Stimulated activated CD4-positive, alpha-beta T cell treated with anti-CD3 and anti-CD28 coated beads, Interleukin-4, amount 100 ng/mL, for 1 hour (primary cell): Measurements from ENCODE around the gene PRR5L.

Experiments used
- DNase-seq: peaks from one replicate; pipeline ENCODE4 v3.0.0-alpha.2; 2020

PRR5L gene

GRCh38 chr11:36328966-36329673, 33.0 kb downstream of the PRR5L start:
- DNase-seq: no peak

DNA sequence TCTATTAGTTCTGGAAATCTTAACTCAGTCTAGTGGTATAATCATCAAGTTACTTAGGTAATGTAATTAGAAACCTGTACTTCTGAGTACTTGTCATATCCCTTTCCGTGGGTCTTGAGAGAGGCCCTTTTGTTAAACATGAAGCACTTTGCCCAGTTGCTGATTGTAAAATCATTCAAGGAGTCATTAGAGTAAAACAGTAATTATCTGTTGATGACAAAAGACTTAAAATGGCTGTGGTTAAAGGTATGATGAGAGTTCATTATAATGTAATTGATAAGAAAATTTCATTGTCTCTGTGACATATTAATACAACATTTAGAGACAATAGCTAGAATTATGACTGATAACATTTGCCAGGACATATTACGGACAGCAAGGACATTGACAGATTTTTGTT, 34.3 kb downstream of the PRR5L start:
- no peak for DNase-seq

DNA sequence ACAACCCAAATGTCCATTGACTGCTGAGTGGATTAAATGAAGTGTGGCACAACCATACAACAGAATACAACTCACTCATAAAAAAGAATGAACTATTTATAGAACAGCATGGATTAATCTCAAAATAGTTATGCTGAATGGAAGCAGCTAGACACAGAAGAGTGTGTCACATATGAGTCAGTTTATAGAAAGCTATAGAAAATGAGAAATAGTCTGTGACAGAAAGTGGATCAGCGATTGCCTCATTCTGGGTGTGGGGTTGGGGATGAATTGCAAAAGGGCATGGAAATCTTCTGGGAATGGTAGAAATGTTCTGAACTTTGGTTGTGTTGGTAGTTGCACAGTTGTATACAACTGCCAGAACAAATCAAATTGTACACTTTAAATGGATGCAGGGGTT, 37.4 kb downstream of the PRR5L start:
- DNase-seq: no peak

- DNase-seq: no peak
These were observed 37.8 kb downstream of the PRR5L start for GRCh38 chr11:36333897-36334296.

DNA sequence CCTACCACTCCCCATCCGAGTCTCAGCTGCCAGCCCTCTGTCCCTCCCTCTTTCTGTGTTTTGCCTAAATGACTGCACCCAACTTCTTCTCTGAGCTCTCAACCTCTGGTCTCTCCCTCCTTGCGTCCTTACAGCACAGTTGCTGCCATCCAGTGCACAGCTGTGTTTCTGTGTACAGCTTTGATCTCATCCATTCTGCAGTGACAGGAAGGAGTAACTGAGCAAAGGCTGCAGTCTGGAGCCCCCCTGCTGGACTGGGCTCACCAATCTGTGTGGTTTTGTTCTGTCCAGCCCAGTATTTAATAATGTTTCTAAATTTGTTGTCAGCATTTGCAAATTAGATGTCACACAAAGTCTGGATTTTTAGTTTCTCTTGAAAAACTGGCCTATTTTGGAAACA, 43.8 kb downstream of the PRR5L start:
- no peak for DNase-seq

DNA sequence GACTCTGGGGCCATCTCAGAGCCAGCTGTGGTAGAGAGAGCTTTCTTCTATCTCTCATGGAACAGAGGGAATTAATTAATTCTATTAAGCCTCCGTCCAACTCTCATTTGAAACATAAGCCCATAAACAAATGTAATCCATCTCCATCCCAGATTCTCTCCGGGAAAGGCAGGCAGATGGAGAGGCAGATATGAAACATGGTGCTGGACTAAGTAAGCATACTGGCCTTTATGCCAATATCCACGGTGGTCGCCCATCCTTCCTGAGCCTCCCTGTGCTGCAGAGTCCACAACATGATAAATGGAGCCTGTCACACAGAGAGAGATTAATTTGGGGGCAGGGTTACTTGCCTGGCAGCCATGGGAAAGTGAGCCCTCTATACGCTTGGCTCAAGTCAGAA, 44.8 kb downstream of the PRR5L start:
- DNase-seq: no peak

DNA sequence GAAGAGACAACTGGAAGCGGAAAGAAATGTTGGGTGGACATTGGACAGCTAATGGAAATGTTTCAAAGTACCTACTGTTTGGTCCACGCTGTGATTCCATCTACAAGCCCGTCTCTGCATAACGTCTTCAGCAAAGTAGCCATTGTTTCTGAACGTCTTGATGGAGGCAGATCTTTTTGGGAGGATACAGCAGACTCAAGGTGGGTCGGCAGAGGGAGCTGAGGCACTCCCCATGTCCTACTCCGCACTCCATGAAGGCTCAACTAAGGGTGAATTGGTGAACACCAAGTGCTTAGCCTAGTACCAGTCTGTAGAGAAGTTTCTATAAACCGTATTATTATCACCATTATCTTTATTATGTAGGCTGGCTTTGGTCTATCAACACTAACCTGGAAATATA, 45.8 kb downstream of the PRR5L start:
- DNase-seq: no peak

GRCh38 chr11:36342327-36342726, 46.2 kb downstream of the PRR5L start:
- no peak for DNase-seq

- no peak for DNase-seq
These were observed 47.3 kb downstream of the PRR5L start for GRCh38 chr11:36343436-36343835.

DNA sequence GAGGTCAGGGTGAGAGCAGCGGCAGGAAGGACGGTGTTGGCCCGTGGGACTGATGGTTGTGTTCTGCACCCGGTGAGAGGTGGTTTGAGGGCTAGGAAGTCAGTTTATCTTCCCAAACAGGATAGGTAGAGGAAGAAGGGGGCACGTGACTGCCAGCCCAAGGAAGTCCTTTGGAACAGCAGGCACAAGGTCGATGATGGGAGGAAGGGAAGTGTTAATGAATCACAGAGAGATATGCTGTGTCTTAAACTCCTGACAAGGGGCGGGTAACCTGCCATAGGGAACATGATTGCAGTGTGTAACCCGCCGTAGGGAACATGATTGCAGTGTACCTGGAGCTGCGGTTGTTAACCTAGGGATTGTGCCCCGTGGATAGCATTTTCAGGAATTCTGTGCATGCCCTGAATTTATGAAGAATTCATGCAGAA, 49.0 kb downstream of the PRR5L start:
- no peak for DNase-seq

DNA sequence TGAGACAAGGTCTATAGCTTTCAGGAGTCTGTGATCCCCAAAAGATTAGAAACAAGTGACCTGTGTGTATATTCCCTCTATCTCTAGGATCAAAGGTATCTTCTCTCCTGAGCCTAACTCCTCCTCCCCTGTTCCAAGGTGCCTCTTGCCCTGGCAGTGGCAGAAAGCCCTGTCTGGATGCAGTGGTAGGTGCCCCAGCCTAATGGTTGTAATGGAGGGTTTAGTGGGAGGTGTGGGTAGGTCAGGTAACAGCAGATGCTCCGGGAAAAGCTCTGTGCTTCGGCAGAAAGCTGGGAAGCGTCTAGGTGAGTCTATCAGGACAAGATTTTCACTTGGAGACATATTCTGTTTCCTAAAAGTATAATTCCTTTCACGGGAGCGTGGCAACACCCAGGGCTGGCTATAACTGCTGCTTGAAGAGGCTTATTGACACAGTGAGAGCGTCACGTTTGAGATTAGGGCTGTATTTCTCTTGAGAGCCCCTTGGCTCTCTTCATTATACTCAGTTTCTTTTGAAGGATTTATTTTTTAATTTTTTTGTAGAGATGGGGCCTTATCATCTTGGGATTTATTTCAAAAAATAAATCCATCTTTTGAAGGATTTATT, 49.5 kb downstream of the PRR5L start:
- no peak for DNase-seq

DNA sequence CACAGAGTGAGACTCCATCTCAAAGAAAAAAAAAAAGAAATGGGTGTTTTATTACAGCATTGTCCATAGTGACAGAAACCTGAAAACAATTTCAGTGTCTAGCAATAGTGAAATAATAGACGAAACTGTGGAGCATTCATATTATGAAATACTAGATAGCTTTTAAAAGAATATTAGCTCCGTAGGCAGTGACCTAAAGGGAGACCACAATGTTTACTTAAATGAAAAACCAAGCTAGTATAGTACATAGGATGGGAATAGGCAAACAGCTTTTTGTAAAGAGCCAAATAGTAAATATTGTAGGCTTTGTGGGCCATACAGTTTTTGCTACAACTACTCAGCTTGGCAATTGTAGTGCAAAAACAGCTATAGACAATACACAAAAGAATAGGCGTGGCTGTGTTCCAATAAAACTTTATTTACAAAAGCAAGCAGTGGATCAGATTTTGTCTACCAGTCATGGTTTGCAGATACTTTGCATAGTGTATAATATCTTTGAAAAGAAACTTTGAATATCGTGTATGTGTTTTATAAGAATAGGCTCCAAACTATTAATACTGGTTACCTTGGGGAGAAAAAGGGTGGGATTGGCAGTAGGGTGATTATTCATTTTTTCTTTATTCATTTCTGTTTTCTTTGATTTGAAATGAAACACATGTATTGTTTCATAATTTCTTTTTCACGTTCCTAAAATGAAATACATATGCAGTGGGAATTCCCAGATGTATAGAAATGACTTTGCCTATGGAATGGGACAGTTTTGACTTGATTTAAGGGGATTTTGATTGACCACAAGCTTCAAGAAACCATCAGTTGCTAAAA, 50.7 kb downstream of the PRR5L start:
- DNase-seq: no peak

DNA sequence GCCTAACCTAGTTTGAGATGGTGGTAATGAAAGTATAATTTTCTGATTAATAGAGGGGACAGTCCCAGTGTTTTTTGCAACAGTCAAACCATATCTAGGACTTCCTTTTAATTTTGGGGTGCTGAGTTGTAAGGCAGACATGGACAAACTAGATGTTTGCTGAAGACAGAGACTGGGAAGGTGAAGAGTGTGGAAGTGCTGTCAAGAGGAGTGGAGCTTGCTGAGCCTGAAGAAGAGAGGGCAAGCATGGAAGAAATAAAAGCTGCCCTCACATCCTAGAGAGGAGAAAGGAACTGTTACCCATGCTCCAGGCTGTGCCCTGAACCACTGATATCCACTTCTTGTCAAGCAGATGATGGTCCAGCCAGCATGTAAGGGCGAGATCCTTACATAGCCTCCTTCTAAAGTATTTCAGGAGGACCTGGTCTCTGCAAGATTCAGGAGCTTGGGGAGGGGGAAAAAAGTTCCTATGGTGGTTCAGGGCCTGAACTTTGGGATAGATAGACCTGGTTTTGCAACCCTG, 51.4 kb downstream of the PRR5L start:
- DNase-seq: no peak

GRCh38 chr11:36349351-36350136, 53.5 kb downstream of the PRR5L start:
- no peak for DNase-seq

GRCh38 chr11:36350137-36350513, 54.0 kb downstream of the PRR5L start:
- DNase-seq: no peak

- no peak for DNase-seq
These were observed 56.8 kb downstream of the PRR5L start for GRCh38 chr11:36352922-36353321.

DNA sequence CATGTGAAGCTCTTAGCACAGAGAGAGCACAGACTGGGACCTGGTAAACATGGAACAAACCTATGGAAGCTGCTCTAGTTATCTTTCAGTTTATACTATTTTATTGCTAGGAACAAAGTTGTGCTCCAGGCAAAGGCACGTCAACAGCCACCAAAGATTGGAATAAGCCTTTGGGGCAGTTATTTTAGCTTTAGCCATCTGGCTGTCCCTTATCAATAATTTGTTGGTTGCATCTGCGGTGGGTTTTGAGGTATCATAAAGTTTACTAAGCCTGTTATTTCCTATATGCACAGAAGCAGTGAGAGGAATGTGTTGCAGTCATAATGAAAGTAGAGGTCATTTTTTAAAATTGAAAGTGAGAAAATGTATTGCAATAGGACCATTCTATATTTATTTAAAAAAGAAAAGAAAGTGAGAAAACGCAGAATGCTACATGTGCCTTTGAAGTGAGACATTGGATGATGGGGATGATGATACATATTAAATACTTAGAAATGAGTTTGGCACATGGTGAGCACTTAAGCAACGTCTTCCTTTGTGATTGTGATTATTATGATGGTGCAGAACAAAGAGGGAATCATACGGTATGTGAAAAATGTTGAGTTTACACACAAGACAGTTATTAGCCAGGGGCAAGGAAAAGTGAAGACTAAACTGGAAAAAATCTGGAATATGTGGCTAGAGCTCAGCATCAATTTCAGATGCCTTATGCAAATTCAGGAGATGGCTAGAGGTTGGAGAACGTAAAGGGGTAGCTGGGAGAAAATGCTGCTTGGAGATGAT, 58.3 kb downstream of the PRR5L start:
- DNase-seq: no peak

GRCh38 chr11:36356201-36356600, 60.1 kb downstream of the PRR5L start:
- no peak for DNase-seq

DNA sequence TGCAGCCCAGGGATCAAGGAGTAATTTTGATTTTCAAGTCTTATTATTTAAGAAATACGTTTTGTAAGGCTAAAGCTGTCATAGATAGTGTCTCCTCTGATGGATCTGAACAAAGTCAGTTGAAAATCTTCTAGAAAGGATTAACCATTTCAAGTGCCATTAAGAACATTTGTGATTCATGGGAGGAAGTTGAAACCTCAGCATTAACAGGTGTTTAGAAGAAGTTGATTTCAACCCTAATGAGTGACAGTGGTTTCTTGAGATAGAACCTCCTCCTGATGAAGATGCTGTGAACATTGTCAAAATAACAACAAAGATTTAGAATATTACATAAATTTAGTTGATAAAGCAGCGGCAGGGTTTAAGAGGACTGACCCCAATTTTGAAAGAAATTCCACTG, 61.7 kb downstream of the PRR5L start:
- no peak for DNase-seq

GRCh38 chr11:36358436-36358835, 62.3 kb downstream of the PRR5L start:
- no peak for DNase-seq

DNA sequence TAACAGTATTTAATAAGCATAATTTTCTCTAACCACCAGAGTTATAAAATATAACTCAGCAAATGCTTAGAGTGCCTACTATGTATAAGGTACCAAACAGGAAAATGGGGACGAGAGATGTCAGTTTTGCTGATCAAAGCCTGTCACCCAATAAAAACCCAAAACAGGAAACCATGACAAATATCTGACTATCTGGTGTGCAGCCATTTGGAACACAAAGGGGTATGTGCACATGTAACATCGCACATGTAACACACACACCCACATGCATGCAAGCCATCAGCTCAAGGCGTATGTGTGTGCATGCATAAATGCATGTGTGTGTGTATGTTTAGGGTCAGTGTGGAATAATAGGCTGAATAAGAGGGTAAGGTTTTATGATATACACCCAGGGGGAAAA, 64.2 kb downstream of the PRR5L start:
- DNase-seq: no peak

- DNase-seq: no peak
These were observed 64.8 kb downstream of the PRR5L start for GRCh38 chr11:36360826-36361415.
